GM19468 (cell line): ENCODE results near the gene PRKCE.

Experiments used
- ATAC-seq: cut with Tn5 transposase; IDR thresholded peaks from one replicate; pipeline ENCODE4 v1.9.1; 2021; ENCODE audit warnings: mild to moderate bottlenecking, moderate library complexity, moderate number of reproducible peaks; ENCODE audit not compliant: unreplicated experiment; ENCODE audit errors: extremely low read depth

PRKCE gene

DNA sequence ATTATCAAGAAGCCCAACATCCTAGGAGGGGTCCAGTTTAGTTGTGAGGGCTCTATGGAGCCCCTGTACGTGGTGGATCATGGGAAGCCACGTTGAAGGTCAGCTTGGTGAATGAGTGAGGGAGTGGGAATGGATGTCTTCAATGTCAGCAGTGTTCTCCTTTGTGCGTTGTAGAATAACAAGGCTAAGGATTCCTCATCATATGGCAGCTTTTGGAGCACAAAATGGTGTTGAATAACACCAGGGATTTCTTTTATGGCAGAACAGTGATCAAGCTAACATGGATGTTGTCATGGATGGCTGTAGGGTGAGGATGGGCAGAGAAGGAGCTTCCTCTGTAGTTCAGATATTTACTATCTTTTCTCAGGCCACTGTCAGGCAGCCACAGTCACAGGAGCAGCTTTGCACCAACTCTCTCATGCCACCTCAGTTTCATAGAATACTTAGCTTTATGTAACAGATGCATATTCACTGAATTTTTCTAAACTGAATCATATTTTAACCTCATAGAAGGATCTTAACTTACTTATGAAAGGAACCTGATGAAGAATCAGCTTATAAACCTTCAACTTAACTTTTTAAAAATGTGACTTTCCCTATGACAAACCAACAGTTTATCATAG, 361.3 kb downstream of the PRKCE start:
- no peak for ATAC-seq

DNA sequence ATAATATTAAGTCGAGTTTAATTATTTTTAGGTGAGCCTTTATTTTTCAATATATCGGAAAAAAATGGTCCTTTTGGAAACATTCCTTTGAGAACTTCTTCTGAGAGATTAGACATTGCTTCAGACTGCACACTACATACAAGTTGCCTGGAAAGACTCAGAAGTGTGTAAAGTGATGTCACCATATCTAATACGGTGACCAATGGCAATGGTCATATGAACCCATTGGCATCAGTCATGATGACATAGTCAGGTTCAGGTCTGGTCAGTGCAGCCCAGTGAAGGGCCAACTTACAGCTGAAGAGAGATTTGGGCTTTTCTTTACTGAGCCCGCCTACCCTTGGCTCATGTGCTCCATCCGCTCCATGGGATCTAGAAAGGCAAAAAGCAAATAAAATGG, 362.3 kb downstream of the PRKCE start:
- no peak for ATAC-seq

DNA sequence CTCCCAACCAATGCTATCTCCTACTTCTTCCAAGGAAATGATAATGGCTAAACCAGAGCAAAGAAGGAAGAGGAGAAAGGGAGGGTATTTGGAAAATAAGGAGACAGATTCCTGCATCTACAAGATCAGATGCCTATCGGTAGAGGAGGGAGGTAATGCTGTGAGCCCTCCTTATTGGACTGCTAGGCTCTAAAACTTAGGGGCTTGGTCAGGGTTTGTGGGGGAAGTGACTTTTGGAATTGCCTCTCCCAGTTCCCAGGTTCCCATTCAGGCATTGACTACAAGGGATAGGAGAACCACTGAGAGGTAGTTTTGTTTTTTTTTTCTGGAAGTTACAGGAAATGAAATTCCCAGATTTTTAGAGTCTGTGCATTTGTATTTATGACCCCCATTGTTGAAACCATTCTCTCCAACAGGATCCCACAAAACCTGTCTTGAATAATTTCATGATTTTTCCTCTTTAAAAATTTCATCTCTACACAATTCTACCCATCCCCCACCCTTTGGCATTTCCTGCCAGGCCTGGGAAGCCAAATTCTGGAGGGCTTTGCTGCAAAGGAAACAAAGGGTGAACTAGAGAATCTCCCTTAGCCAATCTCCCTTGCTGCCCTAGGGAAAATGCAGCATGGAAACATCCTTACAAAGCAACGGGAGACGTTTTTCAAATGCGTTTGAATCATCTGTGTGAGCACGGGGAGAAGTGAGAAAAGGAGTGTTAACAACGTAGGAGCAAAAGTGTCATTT, 363.6 kb downstream of the PRKCE start:
- ATAC-seq, result no peak

DNA sequence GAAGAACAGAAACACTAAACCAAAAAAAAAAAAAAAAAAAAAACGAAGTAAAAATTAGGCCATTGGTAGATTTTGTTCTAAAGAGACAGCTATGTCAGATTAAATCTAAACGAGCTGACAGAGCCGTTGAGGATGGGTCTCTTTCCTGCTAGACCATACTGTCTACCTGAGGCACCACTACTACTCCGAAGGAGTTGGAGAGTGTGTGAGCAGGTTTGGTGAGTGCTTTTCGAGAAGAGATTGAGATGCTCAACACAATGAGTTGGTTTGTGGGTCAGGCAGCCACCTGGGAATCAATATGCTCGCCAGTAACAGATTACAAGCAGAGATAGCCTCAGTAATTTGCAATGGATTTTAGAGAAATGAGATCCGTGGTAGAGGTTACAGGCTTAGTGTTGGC, 364.2 kb downstream of the PRKCE start:
- ATAC-seq, result no peak

DNA sequence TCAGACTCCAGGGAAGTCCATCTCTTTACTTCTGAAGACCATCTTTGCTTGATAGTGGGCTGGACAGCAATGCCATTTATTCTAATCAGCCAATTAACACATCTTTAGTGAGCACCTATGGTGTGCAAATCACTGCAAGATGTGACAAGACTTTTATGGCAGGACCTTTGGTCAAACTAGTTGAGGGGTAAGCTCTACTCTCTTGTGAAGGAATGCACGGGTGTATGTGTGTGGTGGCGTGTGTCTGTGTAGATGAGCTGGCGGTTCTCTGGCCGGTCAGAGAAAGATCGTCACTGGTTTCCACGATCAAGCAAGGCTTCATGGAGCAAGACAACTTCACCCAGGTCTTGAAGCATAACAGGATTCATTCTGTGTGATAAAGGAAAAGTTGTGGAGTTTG, 364.6 kb downstream of the PRKCE start:
- ATAC-seq, result no peak

DNA sequence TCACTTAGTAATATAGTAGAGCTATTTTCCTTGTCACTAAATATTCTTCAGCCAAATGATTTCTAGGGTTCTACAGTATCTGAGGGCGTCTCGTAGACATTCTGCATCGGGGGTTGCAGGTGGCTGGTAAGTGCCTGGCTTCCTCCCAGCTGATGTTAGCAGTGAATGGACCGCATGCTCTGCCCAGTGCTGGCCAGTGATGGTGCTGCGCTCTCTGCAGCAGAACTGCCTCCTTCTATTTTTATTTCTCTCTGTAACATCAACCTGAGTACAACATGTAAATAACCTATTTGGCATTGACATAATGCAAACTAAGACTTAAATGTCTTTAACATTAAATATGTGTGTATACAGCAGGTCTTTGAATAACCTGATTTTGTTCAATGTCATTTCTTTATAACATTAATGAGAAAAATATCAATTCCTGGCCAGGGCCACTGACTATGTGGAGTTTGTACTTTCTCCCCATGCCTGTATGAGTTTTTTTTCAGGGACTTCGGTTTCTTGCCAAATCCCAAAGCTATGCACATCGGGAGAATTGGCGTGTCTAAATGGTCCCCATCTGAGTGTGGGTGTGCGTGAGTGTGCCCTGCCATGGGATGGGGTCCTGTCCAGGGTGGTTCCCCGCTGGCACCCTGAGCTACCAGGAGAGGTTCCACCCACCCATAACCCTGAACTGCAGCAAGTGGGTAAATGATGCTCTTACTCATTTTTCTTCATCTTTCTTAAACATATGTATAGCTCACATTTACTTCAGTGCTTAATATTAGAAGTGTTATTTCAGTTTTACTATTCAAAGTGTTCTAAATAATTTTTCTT, 367.5 kb downstream of the PRKCE start:
- no peak for ATAC-seq

DNA sequence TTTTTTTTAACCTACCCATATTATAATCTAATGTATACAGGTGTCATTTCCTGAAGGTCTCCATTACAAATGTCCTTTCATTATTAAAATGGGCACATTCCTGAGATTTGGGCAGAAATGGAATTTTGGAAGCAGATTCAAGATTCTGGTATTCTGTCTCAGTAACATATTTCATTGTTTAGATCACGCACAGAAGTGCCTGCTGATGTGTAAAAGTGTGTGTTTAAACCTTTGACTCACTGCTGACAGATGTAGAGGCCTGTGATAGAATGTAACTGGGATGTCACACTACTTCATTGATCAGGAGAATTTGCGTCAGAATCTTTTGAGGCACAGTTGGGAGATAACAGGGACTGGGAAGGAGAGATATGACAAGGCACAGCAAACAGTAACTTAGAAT, 368.9 kb downstream of the PRKCE start:
- no peak for ATAC-seq

DNA sequence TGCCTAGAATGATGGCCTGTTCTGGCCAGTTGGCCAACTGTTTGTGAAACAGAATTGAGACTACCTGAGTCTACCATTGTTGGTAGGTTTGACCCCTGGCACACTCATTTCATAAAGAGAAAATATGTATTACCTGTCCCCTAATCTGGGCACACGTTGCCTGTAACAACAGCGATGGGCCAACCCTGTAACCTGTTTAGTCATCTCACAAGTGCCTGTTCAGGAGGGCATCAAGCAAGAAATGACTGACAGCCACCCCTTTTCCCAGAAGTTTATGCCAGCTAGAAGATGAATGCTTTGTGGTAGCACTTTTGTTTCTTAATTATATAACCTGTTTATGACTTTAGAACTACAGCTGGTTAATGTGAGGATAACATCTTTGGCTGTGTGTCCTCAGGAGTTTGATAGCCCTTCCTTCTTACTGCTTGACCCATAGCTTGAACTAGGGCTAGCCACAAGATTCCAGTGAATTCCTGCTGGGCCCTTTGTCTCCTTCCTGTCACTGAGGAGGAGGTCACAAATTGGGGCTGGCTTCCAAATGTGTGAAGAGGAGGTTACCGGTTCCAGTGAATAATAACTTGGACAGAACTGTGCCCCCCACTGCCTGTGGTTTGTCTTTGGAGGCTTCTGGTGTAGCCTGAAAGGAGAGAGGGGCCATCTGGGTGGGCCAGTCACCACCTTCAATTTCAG, 371.8 kb downstream of the PRKCE start:
- ATAC-seq, result no peak

DNA sequence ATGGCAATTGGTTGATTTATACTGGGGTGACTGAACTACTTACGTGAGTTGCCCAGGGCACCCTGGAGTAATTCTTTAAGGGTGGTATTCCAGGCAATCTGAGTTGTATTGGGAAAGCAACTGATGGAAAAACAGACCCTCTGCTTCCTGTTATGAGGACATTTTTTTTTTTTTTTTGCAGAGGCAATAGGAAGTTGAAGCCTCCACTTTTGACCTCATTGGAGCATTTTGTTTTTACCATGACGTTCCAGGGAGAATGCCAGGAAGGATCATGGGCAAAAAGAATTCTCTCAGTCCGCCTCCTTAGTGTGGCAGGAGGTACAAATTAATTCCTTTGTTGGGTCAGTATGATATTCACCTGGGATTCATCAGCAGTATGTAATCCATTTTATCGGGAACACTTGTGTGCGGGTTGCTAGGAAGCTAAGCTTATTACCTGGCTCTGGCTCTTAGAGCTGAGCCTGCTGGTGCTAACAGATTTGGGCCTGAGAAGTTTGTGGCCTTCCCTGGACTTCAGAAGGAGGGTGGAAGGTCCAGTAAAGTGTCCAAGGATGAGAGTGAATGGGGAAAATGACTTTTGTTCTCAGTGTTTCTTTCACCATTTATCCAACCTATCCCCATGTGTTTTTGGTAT, 372.8 kb downstream of the PRKCE start:
- ATAC-seq, result no peak

DNA sequence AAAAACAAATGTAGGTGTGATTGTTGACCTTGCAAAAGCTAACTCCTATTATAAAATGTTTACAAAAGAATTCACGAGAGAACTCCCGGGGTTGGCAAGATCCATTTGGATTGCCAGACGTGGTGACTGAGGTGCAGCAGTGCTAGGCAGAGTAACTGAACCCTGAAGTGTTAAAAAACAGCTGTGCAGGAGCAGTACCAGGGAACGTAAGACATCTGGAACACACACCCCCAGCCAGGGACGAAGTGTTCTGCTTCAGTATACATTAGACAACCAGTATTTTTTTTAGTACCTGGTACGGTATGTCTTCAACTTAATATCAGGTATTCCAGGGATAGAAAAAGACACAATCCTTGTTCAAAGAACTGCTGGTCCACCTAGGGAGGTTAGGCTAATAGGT, 373.6 kb downstream of the PRKCE start:
- no peak for ATAC-seq

DNA sequence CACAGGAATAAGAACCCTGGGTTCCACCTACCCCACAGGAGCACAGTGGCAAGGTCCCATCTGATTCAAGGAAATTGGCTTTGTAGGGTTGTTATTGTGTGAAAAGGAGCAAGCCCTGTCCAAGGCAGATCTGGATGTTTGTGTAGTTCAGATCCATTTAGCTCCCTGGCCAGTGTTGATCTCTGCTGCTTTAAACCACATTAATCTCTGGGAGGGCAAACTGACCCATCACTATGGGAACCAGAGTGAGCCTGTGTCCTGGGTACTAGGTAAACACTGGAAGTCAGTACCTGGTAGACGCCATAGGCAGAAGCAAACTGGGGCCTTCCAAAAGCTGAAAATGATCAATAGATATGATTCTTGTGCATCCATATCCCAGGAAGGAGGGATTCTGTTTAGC, 374.2 kb downstream of the PRKCE start:
- ATAC-seq, result no peak

DNA sequence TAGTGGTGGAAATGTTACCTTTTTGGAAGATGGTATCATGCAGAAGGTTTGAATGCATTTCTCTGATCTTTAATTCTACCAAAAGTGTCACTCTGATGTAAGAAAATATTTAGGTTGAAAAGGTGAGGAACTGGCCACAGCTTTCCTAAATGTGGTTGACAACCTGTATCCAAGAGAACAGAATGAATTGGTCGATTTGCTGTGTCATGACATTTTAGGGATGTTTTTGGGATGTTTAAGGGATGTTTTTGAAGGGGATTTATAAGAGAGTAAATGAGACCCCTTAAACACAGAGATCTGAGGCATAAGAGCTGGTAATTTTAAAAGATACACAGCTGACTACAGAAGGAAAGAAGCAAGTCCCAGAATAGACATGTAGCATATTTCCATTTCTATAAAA, 375.0 kb downstream of the PRKCE start:
- ATAC-seq, result no peak

DNA sequence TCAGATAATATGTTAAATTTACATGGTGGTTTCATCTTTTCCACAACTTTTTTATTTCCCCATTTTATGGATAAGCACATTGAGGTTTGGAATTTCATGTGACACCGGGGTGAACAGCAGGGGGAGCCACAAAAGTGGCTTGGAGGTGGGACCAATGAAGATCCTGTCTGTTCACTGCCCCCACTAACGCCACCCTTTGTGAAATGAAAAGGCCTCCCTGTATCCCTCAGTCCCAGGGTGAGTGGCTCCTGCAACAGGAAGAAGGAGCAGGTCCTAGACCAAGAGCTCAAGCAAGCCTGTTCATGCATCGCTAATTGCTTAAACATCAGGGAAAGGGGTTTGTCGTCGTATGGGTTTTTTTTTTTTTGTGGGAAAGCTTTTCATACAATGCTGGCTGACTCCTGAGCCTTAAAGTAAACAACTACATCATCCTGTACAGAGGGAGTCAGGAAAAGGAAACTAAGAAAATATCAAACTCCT, 377.9 kb downstream of the PRKCE start:
- no peak for ATAC-seq

DNA sequence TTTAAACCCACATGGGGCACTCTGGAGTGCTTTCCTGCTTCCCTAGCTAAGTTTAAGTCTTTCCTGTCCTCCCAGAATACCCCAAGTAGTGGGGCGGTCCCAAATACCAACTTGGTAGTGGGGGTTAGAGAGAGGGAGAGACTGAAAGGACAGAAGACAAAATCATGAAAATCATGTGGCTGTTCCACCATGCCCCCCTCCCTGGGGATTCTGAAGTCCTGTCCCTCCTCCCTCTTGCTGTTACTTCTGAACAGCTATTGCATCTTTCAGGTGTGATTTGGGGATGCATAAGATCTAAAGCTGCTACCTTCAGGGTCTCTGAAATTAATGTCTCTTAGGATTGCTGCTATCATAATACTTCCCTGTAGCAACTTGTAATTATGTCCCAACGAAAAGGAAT, 378.9 kb downstream of the PRKCE start:
- no peak for ATAC-seq

DNA sequence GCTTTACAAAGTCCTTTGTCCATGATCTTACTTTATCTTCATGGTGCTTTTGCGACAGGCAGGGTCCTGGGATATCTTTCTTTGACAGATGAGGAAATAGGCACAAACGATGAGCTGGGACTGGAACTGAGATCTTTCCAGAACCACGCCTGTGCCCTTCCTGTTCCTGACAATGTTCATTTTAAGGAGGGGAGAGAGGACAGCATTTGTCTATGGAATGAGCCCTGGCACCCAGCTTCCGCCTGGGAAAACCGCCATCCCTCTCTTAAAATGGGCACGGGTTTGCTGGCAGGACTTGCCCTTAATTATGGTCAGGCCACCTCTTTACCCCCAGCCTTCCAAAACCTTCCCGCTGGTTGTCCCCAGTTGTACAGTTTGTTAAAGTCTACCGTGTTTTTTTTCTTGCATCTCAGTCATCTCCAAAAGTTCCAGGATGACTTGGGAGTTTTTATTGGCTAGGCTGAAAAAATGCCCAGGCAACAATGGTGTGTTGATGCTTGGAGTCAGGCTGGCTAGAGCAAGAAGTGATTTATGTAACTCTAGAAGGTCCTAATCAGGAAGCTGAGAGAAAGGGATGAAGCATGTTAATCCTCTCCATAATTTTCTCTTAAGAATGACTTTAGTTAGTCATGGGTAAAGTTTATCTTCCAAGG, 380.8 kb downstream of the PRKCE start:
- ATAC-seq, result no peak

DNA sequence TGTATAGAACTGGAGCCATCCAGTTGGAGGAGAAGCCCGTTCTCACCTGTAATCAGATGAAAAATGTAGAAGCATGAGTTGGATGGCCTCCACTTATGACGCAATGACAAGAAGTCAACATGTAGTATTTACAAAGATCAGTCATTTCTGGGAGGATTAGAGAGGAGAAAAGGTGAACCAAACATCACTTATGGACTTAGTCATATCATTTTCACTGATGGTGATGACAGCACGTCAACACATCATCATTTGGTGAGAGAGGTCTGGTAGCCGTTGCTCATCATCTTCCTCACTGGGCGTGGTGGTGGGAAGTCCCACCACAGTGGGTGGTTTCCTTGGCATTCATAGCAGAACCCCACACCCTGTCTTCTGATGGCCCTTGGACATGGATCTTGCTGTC, 381.5 kb downstream of the PRKCE start:
- ATAC-seq, result no peak

DNA sequence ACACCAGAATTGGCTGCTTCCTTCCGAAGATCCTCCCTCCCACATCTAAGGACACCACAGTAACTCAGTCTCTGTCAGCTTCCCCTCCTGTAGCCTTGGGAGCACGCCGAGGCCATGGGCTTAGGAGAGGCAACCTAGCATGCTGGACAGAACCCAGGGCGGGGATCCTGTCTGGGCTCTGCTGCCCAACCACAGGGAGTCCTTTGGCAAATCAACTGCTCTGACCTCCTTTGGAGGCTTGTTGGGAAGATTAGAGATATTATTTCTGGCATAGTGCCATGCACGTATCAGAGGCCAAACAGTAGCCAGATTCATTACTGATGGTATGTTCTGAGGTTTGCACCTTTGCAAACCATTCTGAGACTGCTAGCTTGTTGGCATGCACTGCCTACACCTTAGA, 383.1 kb downstream of the PRKCE start:
- ATAC-seq, result no peak

DNA sequence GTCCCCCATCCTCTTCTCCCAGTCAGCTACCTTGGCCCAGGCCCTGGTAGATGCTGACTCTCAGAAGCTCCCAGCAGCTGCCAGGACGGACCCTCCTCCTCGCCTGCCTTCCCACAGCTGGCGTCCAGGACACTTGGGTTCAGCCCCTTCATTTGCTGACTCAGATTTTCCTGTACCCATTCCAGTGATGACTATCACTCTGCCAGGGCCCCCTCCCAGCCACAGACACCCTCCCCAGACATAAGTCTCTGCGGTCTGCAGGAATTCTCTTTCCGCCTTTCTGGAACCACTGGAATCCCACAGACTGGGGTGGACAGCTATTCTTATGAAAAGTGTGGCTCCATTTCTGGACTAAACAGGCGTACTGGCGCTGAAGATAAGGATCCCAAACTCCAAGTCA, 385.5 kb downstream of the PRKCE start:
- no peak for ATAC-seq

DNA sequence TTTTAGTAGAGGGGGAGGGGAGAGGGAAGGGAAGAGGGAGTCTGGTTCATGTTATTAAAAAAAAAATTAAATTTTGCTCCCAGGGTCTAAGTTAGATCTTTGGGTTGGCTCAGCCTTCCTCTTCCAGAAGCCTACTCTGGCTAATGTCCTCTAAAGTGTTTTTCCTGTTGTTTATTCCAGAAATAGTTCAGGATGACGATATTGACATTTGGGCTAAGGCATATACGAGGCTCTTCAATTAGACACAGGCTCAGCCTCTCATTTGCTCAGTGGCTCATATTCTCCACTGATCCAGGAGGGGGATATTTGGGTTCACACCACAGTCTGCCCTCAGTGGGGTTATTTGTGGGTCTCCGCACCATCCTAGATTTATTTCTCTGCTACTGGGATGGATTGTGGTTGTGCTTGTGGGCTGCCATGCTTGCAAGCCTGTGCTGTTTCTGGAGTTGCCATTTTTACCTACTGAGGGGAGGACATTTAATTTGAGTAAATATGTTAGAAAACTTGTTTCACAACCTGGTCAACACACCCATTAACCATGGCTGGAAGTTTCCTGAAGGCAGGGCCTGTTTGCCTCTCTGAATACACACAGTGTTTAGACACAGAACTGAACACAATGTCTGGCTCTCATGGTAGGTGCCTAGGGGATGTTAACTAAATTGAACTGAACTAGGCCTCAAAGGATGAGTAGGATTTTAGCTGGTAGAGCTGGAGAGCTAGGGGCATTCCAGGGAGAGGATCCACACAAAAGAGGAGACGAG, 388.2 kb downstream of the PRKCE start:
- ATAC-seq, result no peak
